Loucy (cell line): Measurements from ENCODE around the gene LIME1.

Source experiments
- H2AFZ ChIP-seq: fragments of 200-600 bp; sonication (generic); 2 replicates; pipeline ENCODE4 v1.6.0; 2016; ENCODE audit warnings: antibody characterized with exemption, mild to moderate bottlenecking, low read length, moderate library complexity
- H3F3A ChIP-seq: fragments of 200-600 bp; 2 replicates; pipeline ENCODE4 v1.6.0; 2016; ENCODE audit warnings: antibody characterized with exemption, low read depth, mild to moderate bottlenecking
- H3K27me3 ChIP-seq: fragments of 200-600 bp; sonication (generic); 2 replicates; pipeline ENCODE4 v1.6.1; 2014; ENCODE audit warnings: low read length, mild to moderate bottlenecking; ENCODE audit not compliant: insufficient read depth, poor library complexity, severe bottlenecking
- H3K36me3 ChIP-seq: fragments of 200-600 bp; sonication (generic); 2 replicates; pipeline ENCODE4 v1.6.1; 2016; ENCODE audit warnings: low read length; ENCODE audit not compliant: insufficient read depth
- H3K4me1 ChIP-seq: fragments of 200-600 bp; sonication (generic); 2 replicates; pipeline ENCODE4 v1.5.1; 2014; ENCODE audit warnings: low read length, mild to moderate bottlenecking; ENCODE audit not compliant: insufficient read depth, poor library complexity, severe bottlenecking
- H3K4me2 ChIP-seq: fragments of 200-600 bp; sonication (generic); 2 replicates; pipeline ENCODE4 v1.6.0; 2014; ENCODE audit warnings: antibody characterized with exemption, low read length, low read depth, mild to moderate bottlenecking; ENCODE audit not compliant: poor library complexity, severe bottlenecking
- H3K4me3 ChIP-seq: fragments of 200-600 bp; sonication (generic); 2 replicates; pipeline ENCODE4 v1.5.1; 2014; ENCODE audit warnings: low read length, mild to moderate bottlenecking, mixed read lengths; ENCODE audit not compliant: poor library complexity, severe bottlenecking
- H3K79me2 ChIP-seq: fragments of 200-600 bp; sonication (generic); 2 replicates; pipeline ENCODE4 v1.6.1; 2014; ENCODE audit warnings: low read length; ENCODE audit not compliant: insufficient read depth
- H3K9ac ChIP-seq: fragments of 200-600 bp; sonication (generic); 2 replicates; pipeline ENCODE4 v1.6.0; 2014; ENCODE audit warnings: mild to moderate bottlenecking, low read depth, low read length, moderate library complexity; ENCODE audit not compliant: poor library complexity, severe bottlenecking
- H3K9me2 ChIP-seq: fragments of 200-600 bp; sonication (generic); replicated peaks from 2 replicates; pipeline ENCODE4 v1.6.1; 2016; ENCODE audit warnings: low read depth, low read length, mixed read lengths
- H3K9me3 ChIP-seq: fragments of 200-600 bp; sonication (generic); 2 replicates; pipeline ENCODE4 v1.6.1; 2014; ENCODE audit warnings: mild to moderate bottlenecking, antibody characterized with exemption, low read length, low read depth; ENCODE audit not compliant: insufficient read depth
- H4K20me1 ChIP-seq: fragments of 200-600 bp; sonication (generic); 2 replicates; pipeline ENCODE4 v1.6.0; 2014; ENCODE audit warnings: antibody characterized with exemption, low read length, mild to moderate bottlenecking; ENCODE audit not compliant: insufficient read depth, poor library complexity, severe bottlenecking
- CTCF ChIP-seq: fragments of 200-600 bp; sonication (generic); conservative IDR thresholded peaks from 2 replicates; pipeline ENCODE4 v1.5.1; 2014; ENCODE audit warnings: mild to moderate bottlenecking, antibody characterized with exemption, low read length
- EZH2phosphoT487 ChIP-seq: fragments of 200-600 bp; IDR thresholded peaks from 2 replicates; pipeline ENCODE4 v1.6.1; 2018; ENCODE audit warnings: antibody characterized with exemption, mild to moderate bottlenecking, moderate library complexity, borderline replicate concordance

LIME1 gene

DNA sequence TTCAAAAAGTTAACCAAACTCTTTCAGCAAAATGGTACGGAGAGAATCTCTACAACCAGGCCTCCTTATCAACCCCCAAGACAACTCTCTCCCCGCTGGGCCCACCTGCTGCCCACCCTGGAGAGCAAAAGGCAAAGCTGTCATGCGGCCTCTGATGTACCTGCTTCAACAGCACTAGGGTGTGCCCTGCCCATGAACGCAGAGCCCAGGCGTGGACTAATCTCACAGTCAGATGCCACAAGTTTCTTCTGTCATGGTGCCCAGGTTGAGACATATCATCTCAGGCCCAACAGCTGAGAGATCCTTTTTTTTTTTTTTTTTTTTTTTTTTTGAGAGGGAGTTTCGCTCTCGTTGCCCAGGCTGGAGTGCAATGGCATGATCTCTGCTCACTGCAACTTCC, 29.4 kb downstream of the LIME1 start:
- H3K9me3 ChIP-seq = no peaks in the 10 kb centered on the region
- H3F3A ChIP-seq = no peaks in the 10 kb centered on the region
- H3K9me2 ChIP-seq = no peaks in the 10 kb centered on the region
- TF ChIP-seq CTCF (no peak), EZH2phosphoT487 (no peak)
- H3K36me3 ChIP-seq = peaks cover 4% of the 10 kb centered on the region; the same call in 1 of the 2 replicates
- H3K4me2 ChIP-seq = no peak overlapping the region
- no peaks in the 10 kb centered on the region for H4K20me1 ChIP-seq
- no peaks in the 10 kb centered on the region for H3K79me2 ChIP-seq
- H3K4me3 ChIP-seq = no peak overlapping the region
- H3K27me3 ChIP-seq = no peaks in the 10 kb centered on the region
- H2AFZ ChIP-seq = no peak overlapping the region
- H3K4me1 ChIP-seq = no peaks in the 10 kb centered on the region
- no peak overlapping the region for H3K9ac ChIP-seq

DNA sequence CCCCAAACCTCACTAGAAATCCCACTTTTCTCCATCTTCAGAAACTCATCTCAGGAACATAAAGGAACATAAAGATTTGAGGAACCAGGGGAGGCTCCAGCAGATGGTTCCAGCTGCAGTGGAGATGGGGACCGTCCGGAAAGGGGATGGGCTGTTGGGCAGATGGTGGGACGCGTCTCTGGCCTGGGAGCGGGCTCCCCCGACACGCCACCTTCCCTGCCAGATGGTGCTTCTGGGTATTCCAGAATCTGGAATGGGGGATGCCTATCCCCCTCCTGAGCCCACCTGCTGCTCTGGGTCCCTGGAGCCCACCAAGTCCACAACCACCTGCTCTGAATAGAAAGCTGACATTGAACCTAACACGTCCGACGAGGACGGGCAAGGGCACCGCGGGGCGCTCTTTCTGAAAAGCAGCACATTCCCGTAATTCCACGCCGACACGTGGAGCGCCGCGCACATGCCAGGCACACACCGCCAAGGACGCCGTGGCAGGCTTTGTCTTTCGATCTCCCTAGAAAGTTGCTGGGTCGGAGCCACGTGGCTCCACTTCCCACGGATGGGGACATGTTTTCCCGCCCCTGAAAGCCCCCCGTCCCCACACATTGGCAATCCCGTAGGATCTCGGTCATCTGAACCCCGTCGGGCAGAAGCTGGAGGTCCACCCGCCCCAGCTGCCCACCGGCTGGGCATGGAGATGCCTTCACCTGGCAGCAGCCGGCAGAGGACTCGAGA, 30.4 kb downstream of the LIME1 start:
- H3K9me2 ChIP-seq = no peaks in the 10 kb centered on the region
- no peaks in the 10 kb centered on the region for H3K4me1 ChIP-seq
- no peaks in the 10 kb centered on the region for H3K9me3 ChIP-seq
- H4K20me1 ChIP-seq = no peaks in the 10 kb centered on the region
- no peak overlapping the region for H3K4me3 ChIP-seq
- H3K27me3 ChIP-seq = no peaks in the 10 kb centered on the region
- H3K4me2 ChIP-seq = no peak overlapping the region
- H3K36me3 ChIP-seq = peaks cover 4% of the 10 kb centered on the region; the same call in 1 of the 2 replicates
- no peaks in the 10 kb centered on the region for H3F3A ChIP-seq
- H2AFZ ChIP-seq = no peak overlapping the region
- no peaks in the 10 kb centered on the region for H3K79me2 ChIP-seq
- no peak overlapping the region for H3K9ac ChIP-seq
- TF ChIP-seq CTCF (no peak), EZH2phosphoT487 (no peak)

- no peaks in the 10 kb centered on the region for H3K9me3 ChIP-seq
- no peak overlapping the region for H3K9ac ChIP-seq
- TF ChIP-seq CTCF = no peak
- no peak overlapping the region for H2AFZ ChIP-seq
- H3K27me3 ChIP-seq = no peaks in the 10 kb centered on the region
- peaks cover 4% of the 10 kb centered on the region; the same call in 1 of the 2 replicates for H3K36me3 ChIP-seq
- H4K20me1 ChIP-seq = no peaks in the 10 kb centered on the region
- H3K79me2 ChIP-seq = no peaks in the 10 kb centered on the region
- H3K4me1 ChIP-seq = no peaks in the 10 kb centered on the region
- H3K4me2 ChIP-seq = no peak overlapping the region
- H3F3A ChIP-seq = no peaks in the 10 kb centered on the region
- H3K9me2 ChIP-seq = no peaks in the 10 kb centered on the region
- no peak overlapping the region for H3K4me3 ChIP-seq
Measured at GRCh38 chr20:63767456-63767855, 31.0 kb downstream of the LIME1 start.
